A549 (cell line): ENCODE data around the gene DNPEP. TPM values are rescaled to one million over a fixed set of nuclear protein-coding genes. Genes with fewer than 3 reads are reported as not detected.

Source experiments
- ATAC-seq, 2 experiments: fragments of 200-7000 bp in 1 of 2; fragments of >200 bp in 1 of 2; cut with Nextera tagmentation in 1 of 2; cut with Tn5 transposase in 1 of 2; 3 replicates each; pipeline versions ENCODE4 v1.8.0 to v1.9.1; 2018 to 2020; ENCODE audit warnings: mild to moderate bottlenecking in 1 of 2, moderate library complexity in 1 of 2
- CTCF ChIA-PET: fragments of 300-600 bp; sonication (Branson Sonifier 250); formaldehyde crosslinking; extraction: SDS; loops from one replicate; lab custom pipeline; 2021; ENCODE audit warnings: antibody characterized with exemption, inconsistent platforms; lab: Yijun Ruan, JAX
- POLR2A ChIA-PET: fragments of 350-600 bp; formaldehyde crosslinking; extraction: SDS; loops from one replicate; lab custom pipeline; 2021; ENCODE audit warnings: antibody characterized with exemption, inconsistent platforms; lab: Yijun Ruan, JAX
- DNase-seq, 2 experiments: peaks; one replicate each; pipeline versions ENCODE4 v3.0.0 to v3.0.0-alpha.2; 2011 to 2016; ENCODE audit warnings: low read depth in 1 of 2, low spot score in 1 of 2
- FAIRE-seq: peaks from 2 replicates; lab custom pipeline; 2011; peaks lifted over from hg19 to GRCh38; lab: Jason Lieb, UNC
- H3K27ac ChIP-seq, 2 experiments: fragments of >200 bp; sonication (Bioruptor Twin); formaldehyde crosslinking; 3 replicates each; pipeline ENCODE4 v1.5.1; 2016 to 2017
- H3K4me1 ChIP-seq: fragments of >200 bp; sonication (Bioruptor Twin); formaldehyde crosslinking; 3 replicates; pipeline ENCODE4 v1.6.1; 2016
- H3K4me2 ChIP-seq: fragments of >200 bp; sonication (Bioruptor Twin); formaldehyde crosslinking; 3 replicates; pipeline ENCODE4 v1.6.1; 2016
- H3K4me3 ChIP-seq: fragments of >200 bp; sonication (Bioruptor Twin); formaldehyde crosslinking; 3 replicates; pipeline ENCODE4 v1.5.1; 2016
- H3K9me3 ChIP-seq: fragments of >200 bp; sonication (Bioruptor Twin); formaldehyde crosslinking; 3 replicates; pipeline ENCODE4 v1.6.1; 2016
- BCL3 ChIP-seq: fragments of >200 bp; sonication (Bioruptor Twin); formaldehyde crosslinking; IDR thresholded peaks from 3 replicates; pipeline ENCODE4 v1.6.1; 2016
- CHD4 ChIP-seq: fragments of 200-600 bp; sonication (generic); IDR thresholded peaks from 2 replicates; pipeline ENCODE4 v1.6.1; 2016; ENCODE audit warnings: antibody characterized with exemption, mild to moderate bottlenecking, borderline replicate concordance
- ESRRA ChIP-seq: fragments of 150-350 bp; IDR thresholded peaks from 2 replicates; pipeline ENCODE4 v1.6.1; 2014; ENCODE audit warnings: mild to moderate bottlenecking, low read length, borderline replicate concordance
- FOXS1 ChIP-seq: fragments of 250-450 bp; sonication (Bioruptor Pico); IDR thresholded peaks from 2 replicates; pipeline ENCODE4 v1.5.0; 2020; ENCODE audit warnings: mild to moderate bottlenecking, moderate library complexity
- HES2 ChIP-seq: fragments of >200 bp; sonication (Bioruptor Twin); formaldehyde crosslinking; IDR thresholded peaks from 2 replicates; pipeline ENCODE4 v1.6.1; 2016
- JUN ChIP-seq, 2 experiments: fragments of >200 bp; sonication (Bioruptor Twin); formaldehyde crosslinking; IDR thresholded peaks; 2 replicates in 1 of 2; 3 replicates in 1 of 2; pipeline ENCODE4 v1.6.1; 2016 to 2017
- JUNB ChIP-seq: fragments of >200 bp; sonication (Bioruptor Twin); formaldehyde crosslinking; IDR thresholded peaks from 2 replicates; pipeline ENCODE4 v1.6.1; 2016
- MAFK ChIP-seq: fragments of 450-650 bp; IDR thresholded peaks from 2 replicates; pipeline ENCODE4 v1.6.1; 2014; ENCODE audit not compliant: partially characterized antibody
- PBX3 ChIP-seq: IDR thresholded peaks from 2 replicates; pipeline ENCODE4 v1.6.1; 2012
- RCOR1 ChIP-seq: fragments of 150-350 bp; IDR thresholded peaks from 2 replicates; pipeline ENCODE4 v1.6.1; 2014; ENCODE audit warnings: antibody characterized with exemption, low read length, low read depth
- ZC3H11A ChIP-seq: fragments of 450-650 bp; IDR thresholded peaks from 2 replicates; pipeline ENCODE4 v1.6.1; 2014; ENCODE audit warnings: antibody characterized with exemption, mild to moderate bottlenecking
- ZFP36 ChIP-seq: fragments of 450-650 bp; IDR thresholded peaks from 2 replicates; pipeline ENCODE4 v1.6.1; 2014; ENCODE audit warnings: borderline replicate concordance; ENCODE audit not compliant: partially characterized antibody
- ZNF302 ChIP-seq: fragments of 250-450 bp; sonication (Bioruptor Pico); IDR thresholded peaks from 2 replicates; pipeline ENCODE4 v1.9.0; 2021; ENCODE audit warnings: inconsistent platforms, mild to moderate bottlenecking, moderate library complexity
- WGBS: methylation state at CpG from one replicate; pipeline ENCODE4 v1.1.6; 2017; ENCODE audit errors: missing lambda C conversion rate; 5-methylcytosine and 5-hydroxymethylcytosine counted together
- polyA plus RNA-seq, 4 experiments: library from polyadenylated mRNA; depleted of rRNA in 3 of 4; stranded (reverse); fragments of >200 nt; fragmentation: RNase III in 1 of 4; extraction: RNeasy Plus Mini Kit Qiagen cat#74134 plus additional on column Dnase treatment in 1 of 4; gene quantifications; 2 replicates in 3 of 4; 3 replicates in 1 of 4; pipeline ENCODE4 v1.2.3, GENCODE V29; 2011 to 2017
- TF ChIP-seq, protein P1 (sequence below): IDR thresholded peaks from 2 replicates; pipeline ENCODE4 v1.6.1; 2012; ENCODE audit warnings: low read depth, borderline replicate concordance
- TF ChIP-seq, protein P2 (sequence below): fragments of 450-650 bp; IDR thresholded peaks from 2 replicates; pipeline ENCODE4 v1.6.1; 2014; ENCODE audit warnings: antibody characterized with exemption

DNPEP gene
- polyA plus RNA-seq, 2 of the 4 experiments (the other 2 are of a cell fraction): 29.0 to 40.9 TPM

DNA sequence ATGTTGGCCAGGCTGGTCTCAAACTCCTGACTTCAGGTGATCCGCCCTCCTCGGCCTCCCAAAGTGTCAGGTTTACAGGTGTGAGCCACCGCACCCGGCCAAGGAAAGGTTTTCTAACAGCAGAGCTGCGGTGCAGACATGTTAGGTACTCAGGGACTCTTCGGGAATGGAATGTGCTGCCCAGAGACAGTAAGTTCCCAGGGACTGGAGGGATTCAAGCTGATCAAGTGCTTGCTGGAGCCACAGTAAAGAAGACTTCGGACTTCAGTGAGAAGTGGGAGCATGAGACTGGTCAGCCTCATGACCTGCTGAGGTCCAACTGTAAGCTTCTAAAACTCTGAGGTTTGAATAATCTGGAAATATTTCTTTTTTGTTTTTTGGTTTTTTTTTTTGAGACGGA is 22.7 kb upstream of the DNPEP start:
- Histone ChIP-seq H3K4me3 (no peak overlapping the region), H3K27ac (no peak overlapping the region), H3K4me1 (peaks cover 12% of the 10 kb centered on the region; the same call in 2 of the 3 replicates), H3K9me3 (peaks cover 18% of the 10 kb centered on the region), H3K4me2 (no peak overlapping the region)
- no peak for FAIRE-seq
- WGBS: 71% methylated on average over 6 of the region's 8 CpGs
- ATAC-seq: no peak
- no peak for DNase-seq
- POLR2A ChIA-PET: no interaction called here
- TF ChIP-seq JUN (IDR thresholded peaks at IDR 0.05): no peak
- TF ChIP-seq, protein P1, sequence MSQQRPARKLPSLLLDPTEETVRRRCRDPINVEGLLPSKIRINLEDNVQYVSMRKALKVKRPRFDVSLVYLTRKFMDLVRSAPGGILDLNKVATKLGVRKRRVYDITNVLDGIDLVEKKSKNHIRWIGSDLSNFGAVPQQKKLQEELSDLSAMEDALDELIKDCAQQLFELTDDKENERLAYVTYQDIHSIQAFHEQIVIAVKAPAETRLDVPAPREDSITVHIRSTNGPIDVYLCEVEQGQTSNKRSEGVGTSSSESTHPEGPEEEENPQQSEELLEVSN: no peak
- TF ChIP-seq, all 56 proteins: peak for 0
- CTCF ChIA-PET: interaction anchor here (0.7 to 1.2 kb wide), 3 partner anchors 64 to 181 kb away, joined by 3 to 5 read pairs (median 4); no protein-coding TSS in a partner anchor

GRCh38 chr2:219409619-219410018 is 21.9 kb upstream of the DNPEP start:
- POLR2A ChIA-PET: no interaction called here
- FAIRE-seq: no peak
- H3K4me2 ChIP-seq: no peak overlapping the region
- no peak overlapping the region for H3K27ac ChIP-seq
- no peak for ATAC-seq
- TF ChIP-seq HES2: no peak
- TF ChIP-seq JUNB: no peak
- no peak for TF ChIP-seq ESRRA
- TF ChIP-seq MAFK: no peak
- TF ChIP-seq CHD4: no peak
- TF ChIP-seq ZC3H11A: no peak
- no peak for TF ChIP-seq BCL3
- TF ChIP-seq RCOR1: no peak
- no peak for TF ChIP-seq ZNF302 (CRISPR knock-in tag)
- no peak for TF ChIP-seq ZFP36
- WGBS: 88% methylated on average over 4 of the region's 5 CpGs
- peaks cover 12% of the 10 kb centered on the region; the same call in 2 of the 3 replicates for H3K4me1 ChIP-seq
- CTCF ChIA-PET: interaction anchor here (1.0 to 1.7 kb wide), 5 partner anchors 10 to 120 kb away, joined by 4 to 13 read pairs (median 6); no protein-coding TSS in a partner anchor
- DNase-seq: no peak
- peaks cover 18% of the 10 kb centered on the region for H3K9me3 ChIP-seq
- H3K4me3 ChIP-seq: no peak overlapping the region

- CTCF ChIA-PET: interaction anchor here (0.6 to 1.8 kb wide), 4 partner anchors 21 to 303 kb away, joined by 3 to 13 read pairs (median 4); no protein-coding TSS in a partner anchor
- Histone ChIP-seq H3K9me3 (peaks cover 18% of the 10 kb centered on the region), H3K27ac (no peak overlapping the region), H3K4me3 (no peak overlapping the region), H3K4me2 (no peak overlapping the region), H3K4me1 (peaks cover 12% of the 10 kb centered on the region; the same call in 2 of the 3 replicates)
- FAIRE-seq: no peak
- no peak for DNase-seq
- TF ChIP-seq, protein P2, sequence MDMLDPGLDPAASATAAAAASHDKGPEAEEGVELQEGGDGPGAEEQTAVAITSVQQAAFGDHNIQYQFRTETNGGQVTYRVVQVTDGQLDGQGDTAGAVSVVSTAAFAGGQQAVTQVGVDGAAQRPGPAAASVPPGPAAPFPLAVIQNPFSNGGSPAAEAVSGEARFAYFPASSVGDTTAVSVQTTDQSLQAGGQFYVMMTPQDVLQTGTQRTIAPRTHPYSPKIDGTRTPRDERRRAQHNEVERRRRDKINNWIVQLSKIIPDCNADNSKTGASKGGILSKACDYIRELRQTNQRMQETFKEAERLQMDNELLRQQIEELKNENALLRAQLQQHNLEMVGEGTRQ: no peak
- TF ChIP-seq PBX3 (no peak), HES2 (no peak), FOXS1 (CRISPR knock-in tag) (no peak)
- no peak for ATAC-seq
- POLR2A ChIA-PET: no interaction called here
- 59% methylated on average over 8 of the region's 8 CpGs for WGBS
Measured at GRCh38 chr2:219408631-219409030, 20.9 kb upstream of the DNPEP start.
